ENCODE results near the gene SHKBP1. TPM values are rescaled to one million over a fixed set of nuclear protein-coding genes. Genes with fewer than 3 reads are reported as not detected.

The SHKBP1 gene
- total and polyA plus RNA-seq, 9 of the 15 experiments (the other 6 are each of a cell fraction or from before 2014, with no cell fraction given), result 1.2 to 58.1 (median 22.3) TPM

DNA sequence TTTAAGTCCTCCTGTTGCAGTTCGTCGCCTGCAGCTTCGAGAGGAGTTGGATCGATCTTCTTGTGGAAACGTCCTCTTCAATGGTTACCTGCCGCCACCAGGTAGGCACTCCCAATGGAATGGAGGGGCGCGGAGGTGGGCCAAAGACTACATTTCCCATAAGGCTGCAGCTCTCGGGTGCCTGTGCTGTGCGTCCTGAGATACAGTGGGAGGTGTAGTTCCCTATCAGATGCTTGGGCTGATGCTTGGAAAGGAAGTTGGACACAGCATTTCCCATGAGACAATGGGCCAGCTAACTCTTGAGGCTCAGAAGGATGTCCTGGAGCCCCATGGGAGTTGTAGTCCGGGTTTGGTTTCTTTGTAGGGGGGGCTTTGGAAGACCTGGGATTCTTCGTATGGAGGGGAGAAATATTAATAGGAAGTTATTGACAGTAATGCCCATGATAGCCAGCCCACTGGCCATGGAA lies 1.8 kb downstream of the SHKBP1 start (continued):
- TF ChIP-seq, protein P1, sequence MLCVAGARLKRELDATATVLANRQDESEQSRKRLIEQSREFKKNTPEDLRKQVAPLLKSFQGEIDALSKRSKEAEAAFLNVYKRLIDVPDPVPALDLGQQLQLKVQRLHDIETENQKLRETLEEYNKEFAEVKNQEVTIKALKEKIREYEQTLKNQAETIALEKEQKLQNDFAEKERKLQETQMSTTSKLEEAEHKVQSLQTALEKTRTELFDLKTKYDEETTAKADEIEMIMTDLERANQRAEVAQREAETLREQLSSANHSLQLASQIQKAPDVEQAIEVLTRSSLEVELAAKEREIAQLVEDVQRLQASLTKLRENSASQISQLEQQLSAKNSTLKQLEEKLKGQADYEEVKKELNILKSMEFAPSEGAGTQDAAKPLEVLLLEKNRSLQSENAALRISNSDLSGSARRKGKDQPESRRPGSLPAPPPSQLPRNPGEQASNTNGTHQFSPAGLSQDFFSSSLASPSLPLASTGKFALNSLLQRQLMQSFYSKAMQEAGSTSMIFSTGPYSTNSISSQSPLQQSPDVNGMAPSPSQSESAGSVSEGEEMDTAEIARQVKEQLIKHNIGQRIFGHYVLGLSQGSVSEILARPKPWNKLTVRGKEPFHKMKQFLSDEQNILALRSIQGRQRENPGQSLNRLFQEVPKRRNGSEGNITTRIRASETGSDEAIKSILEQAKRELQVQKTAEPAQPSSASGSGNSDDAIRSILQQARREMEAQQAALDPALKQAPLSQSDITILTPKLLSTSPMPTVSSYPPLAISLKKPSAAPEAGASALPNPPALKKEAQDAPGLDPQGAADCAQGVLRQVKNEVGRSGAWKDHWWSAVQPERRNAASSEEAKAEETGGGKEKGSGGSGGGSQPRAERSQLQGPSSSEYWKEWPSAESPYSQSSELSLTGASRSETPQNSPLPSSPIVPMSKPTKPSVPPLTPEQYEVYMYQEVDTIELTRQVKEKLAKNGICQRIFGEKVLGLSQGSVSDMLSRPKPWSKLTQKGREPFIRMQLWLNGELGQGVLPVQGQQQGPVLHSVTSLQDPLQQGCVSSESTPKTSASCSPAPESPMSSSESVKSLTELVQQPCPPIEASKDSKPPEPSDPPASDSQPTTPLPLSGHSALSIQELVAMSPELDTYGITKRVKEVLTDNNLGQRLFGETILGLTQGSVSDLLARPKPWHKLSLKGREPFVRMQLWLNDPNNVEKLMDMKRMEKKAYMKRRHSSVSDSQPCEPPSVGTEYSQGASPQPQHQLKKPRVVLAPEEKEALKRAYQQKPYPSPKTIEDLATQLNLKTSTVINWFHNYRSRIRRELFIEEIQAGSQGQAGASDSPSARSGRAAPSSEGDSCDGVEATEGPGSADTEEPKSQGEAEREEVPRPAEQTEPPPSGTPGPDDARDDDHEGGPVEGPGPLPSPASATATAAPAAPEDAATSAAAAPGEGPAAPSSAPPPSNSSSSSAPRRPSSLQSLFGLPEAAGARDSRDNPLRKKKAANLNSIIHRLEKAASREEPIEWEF (CRISPR knock-in tag; IDR thresholded peaks at IDR 0.05), result no peak
- no peak for TF ChIP-seq ZNF165 (CRISPR knock-in tag; IDR thresholded peaks at IDR 0.05; ENCODE audit: borderline replicate concordance)
- TF ChIP-seq TOE1 (IDR thresholded peaks at IDR 0.05; ENCODE audit: borderline replicate concordance), result no peak; the same call in 1 of the 2 replicates
- no peak for TF ChIP-seq TOE1 (CRISPR knock-in tag; IDR thresholded peaks at IDR 0.05; ENCODE audit: borderline replicate concordance, low read depth)
- TF ChIP-seq, protein P2, sequence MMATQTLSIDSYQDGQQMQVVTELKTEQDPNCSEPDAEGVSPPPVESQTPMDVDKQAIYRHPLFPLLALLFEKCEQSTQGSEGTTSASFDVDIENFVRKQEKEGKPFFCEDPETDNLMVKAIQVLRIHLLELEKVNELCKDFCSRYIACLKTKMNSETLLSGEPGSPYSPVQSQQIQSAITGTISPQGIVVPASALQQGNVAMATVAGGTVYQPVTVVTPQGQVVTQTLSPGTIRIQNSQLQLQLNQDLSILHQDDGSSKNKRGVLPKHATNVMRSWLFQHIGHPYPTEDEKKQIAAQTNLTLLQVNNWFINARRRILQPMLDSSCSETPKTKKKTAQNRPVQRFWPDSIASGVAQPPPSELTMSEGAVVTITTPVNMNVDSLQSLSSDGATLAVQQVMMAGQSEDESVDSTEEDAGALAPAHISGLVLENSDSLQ (IDR thresholded peaks at IDR 0.05), result peak; percentile 46
- TF ChIP-seq ZNF121 (CRISPR knock-in tag; conservative IDR thresholded peaks at IDR 0.05), result no peak
- no peak for TF ChIP-seq DIDO1 (tag; IDR thresholded peaks at IDR 0.05; ENCODE audit: low read depth)
- no peak for TF ChIP-seq NFYB (IDR thresholded peaks at IDR 0.05; ENCODE audit: extremely low read depth, insufficient read length)
- TF ChIP-seq CCNT2 (IDR thresholded peaks at IDR 0.05; ENCODE audit: borderline replicate concordance, extremely low read depth, insufficient read length, low read depth, low read length), result no peak
- TF ChIP-seq, protein P3, sequence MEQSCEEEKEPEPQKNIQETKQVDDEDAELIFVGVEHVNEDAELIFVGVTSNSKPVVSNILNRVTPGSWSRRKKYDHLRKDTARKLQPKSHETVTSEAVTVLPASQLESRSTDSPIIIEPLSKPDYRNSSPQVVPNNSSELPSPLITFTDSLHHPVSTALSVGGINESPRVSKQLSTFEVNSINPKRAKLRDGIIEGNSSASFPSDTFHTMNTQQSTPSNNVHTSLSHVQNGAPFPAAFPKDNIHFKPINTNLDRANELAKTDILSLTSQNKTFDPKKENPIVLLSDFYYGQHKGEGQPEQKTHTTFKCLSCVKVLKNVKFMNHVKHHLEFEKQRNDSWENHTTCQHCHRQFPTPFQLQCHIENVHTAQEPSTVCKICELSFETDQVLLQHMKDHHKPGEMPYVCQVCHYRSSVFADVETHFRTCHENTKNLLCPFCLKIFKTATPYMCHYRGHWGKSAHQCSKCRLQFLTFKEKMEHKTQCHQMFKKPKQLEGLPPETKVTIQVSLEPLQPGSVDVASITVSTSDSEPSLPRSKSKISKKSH (CRISPR knock-in tag; IDR thresholded peaks at IDR 0.05), result no peak
- TF ChIP-seq SMAD3 (CRISPR knock-in tag; conservative IDR thresholded peaks at IDR 0.05), result no peak
- no peak for TF ChIP-seq PPARD (CRISPR knock-in tag; IDR thresholded peaks at IDR 0.05)
- no peak for TF ChIP-seq ZC3H4 (CRISPR knock-in tag; IDR thresholded peaks at IDR 0.05; ENCODE audit: borderline replicate concordance)
- TF ChIP-seq ZFP36 (IDR thresholded peaks at IDR 0.05; ENCODE audit: low read depth, low read length, partially characterized antibody), result no peak
- TF ChIP-seq SRSF3 (IDR thresholded peaks at IDR 0.05; ENCODE audit: insufficient read depth, low read length), result no peak
- TF ChIP-seq, protein P4, sequence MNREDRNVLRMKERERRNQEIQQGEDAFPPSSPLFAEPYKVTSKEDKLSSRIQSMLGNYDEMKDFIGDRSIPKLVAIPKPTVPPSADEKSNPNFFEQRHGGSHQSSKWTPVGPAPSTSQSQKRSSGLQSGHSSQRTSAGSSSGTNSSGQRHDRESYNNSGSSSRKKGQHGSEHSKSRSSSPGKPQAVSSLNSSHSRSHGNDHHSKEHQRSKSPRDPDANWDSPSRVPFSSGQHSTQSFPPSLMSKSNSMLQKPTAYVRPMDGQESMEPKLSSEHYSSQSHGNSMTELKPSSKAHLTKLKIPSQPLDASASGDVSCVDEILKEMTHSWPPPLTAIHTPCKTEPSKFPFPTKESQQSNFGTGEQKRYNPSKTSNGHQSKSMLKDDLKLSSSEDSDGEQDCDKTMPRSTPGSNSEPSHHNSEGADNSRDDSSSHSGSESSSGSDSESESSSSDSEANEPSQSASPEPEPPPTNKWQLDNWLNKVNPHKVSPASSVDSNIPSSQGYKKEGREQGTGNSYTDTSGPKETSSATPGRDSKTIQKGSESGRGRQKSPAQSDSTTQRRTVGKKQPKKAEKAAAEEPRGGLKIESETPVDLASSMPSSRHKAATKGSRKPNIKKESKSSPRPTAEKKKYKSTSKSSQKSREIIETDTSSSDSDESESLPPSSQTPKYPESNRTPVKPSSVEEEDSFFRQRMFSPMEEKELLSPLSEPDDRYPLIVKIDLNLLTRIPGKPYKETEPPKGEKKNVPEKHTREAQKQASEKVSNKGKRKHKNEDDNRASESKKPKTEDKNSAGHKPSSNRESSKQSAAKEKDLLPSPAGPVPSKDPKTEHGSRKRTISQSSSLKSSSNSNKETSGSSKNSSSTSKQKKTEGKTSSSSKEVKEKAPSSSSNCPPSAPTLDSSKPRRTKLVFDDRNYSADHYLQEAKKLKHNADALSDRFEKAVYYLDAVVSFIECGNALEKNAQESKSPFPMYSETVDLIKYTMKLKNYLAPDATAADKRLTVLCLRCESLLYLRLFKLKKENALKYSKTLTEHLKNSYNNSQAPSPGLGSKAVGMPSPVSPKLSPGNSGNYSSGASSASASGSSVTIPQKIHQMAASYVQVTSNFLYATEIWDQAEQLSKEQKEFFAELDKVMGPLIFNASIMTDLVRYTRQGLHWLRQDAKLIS (CRISPR knock-in tag; IDR thresholded peaks at IDR 0.05), result no peak
- no peak for TF ChIP-seq U2AF2 (optimal IDR thresholded peaks at IDR 0.05; ENCODE audit: low read depth, low read length)

Measured in K562 (cell line).